IMR-90 (cell line): ENCODE results near the gene ITM2C.

Source experiments
- CEBPB ChIP-seq: IDR thresholded peaks from 2 replicates; pipeline ENCODE4 v1.6.1; 2012; ENCODE audit warnings: low read depth, low read length, improper control_type of control experiment
- CTCF ChIP-seq: conservative IDR thresholded peaks from 2 replicates; pipeline ENCODE4 v1.5.1; 2012; ENCODE audit warnings: mild to moderate bottlenecking, low read depth, low read length, improper control_type of control experiment
- ELK1 ChIP-seq: fragments of 150-350 bp; IDR thresholded peaks from 2 replicates; pipeline ENCODE4 v1.6.1; 2016; ENCODE audit warnings: low read depth, mild to moderate bottlenecking, low read length, moderate library complexity, borderline replicate concordance
- FOS ChIP-seq: fragments of 150-350 bp; IDR thresholded peaks from 2 replicates; pipeline ENCODE4 v1.6.1; 2016; ENCODE audit warnings: low read depth, low read length
- RAD21 ChIP-seq: IDR thresholded peaks from 2 replicates; pipeline ENCODE4 v1.6.1; 2012; ENCODE audit warnings: low read length, improper control_type of control experiment

- TF ChIP-seq FOS (no peak), CTCF (no peak), ELK1 (no peak), CEBPB (no peak), RAD21 (no peak)
Measured at GRCh38 chr2:230919681-230920080, 54.9 kb downstream of the ITM2C start.
